OCI-M2 (cell line): ENCODE measurements around the gene PIK3R2.
"Not testable (repeated sequence)": the region's sequence is repeated elsewhere in the genome, so short reads cannot be mapped to it uniquely, and the experiment has no call there.

Experiments used
- DNase-seq: peaks from one replicate; lab custom pipeline; 2025; ENCODE audit not compliant: unreplicated experiment; lab: John Stamatoyannopoulos, UW

Gene PIK3R2

GRCh38 chr19:18152442-18152816 lies 534 bp upstream of the PIK3R2 start:
- DNase-seq = peak; percentile 98

GRCh38 chr19:18153556-18154134 lies 682 bp downstream of the PIK3R2 start:
- DNase-seq = no peak

GRCh38 chr19:18155095-18156087 lies 2.4 kb downstream of the PIK3R2 start:
- DNase-seq = no peak

- no peak for DNase-seq
Measured at GRCh38 chr19:18156268-18156667, 3.3 kb downstream of the PIK3R2 start.

GRCh38 chr19:18156841-18157464 lies 4.0 kb downstream of the PIK3R2 start:
- DNase-seq = no peak

GRCh38 chr19:18157465-18158063 lies 4.6 kb downstream of the PIK3R2 start:
- DNase-seq = no peak

- DNase-seq = no peak
Measured at GRCh38 chr19:18158467-18158866, 5.5 kb downstream of the PIK3R2 start.

- not testable (repeated sequence) for DNase-seq
Measured at GRCh38 chr19:18159059-18159616, 6.2 kb downstream of the PIK3R2 start.

- no peak for DNase-seq
Measured at GRCh38 chr19:18159810-18160209, 6.8 kb downstream of the PIK3R2 start.

GRCh38 chr19:18160493-18160970 lies 7.6 kb downstream of the PIK3R2 start:
- no peak for DNase-seq

GRCh38 chr19:18160971-18161635 lies 8.1 kb downstream of the PIK3R2 start:
- no peak for DNase-seq

GRCh38 chr19:18161636-18162002 lies 8.7 kb downstream of the PIK3R2 start:
- no peak for DNase-seq

GRCh38 chr19:18164072-18164471 lies 11.1 kb downstream of the PIK3R2 start:
- DNase-seq = no peak

- no peak for DNase-seq
Measured at GRCh38 chr19:18165794-18166544, 13.0 kb downstream of the PIK3R2 start.

- DNase-seq = no peak
Measured at GRCh38 chr19:18167011-18167410, 14.0 kb downstream of the PIK3R2 start.

- DNase-seq = no peak
Measured at GRCh38 chr19:18167975-18168645, 15.1 kb downstream of the PIK3R2 start.

- no peak for DNase-seq
Measured at GRCh38 chr19:18168673-18169381, 15.9 kb downstream of the PIK3R2 start.

- no peak for DNase-seq
Measured at GRCh38 chr19:18170714-18171255, 17.8 kb downstream of the PIK3R2 start.
